Astrocyte of the spinal cord (primary cell): ENCODE data around the gene DTX2.

ENCODE experiments used
- DNase-seq: peaks from one replicate; pipeline ENCODE4 v3.0.0; 2011; ENCODE audit warnings: low read depth, low spot score
- H3K4me3 ChIP-seq: 2 replicates; pipeline ENCODE4 v1.5.1; 2011; ENCODE audit warnings: low read depth, mild to moderate bottlenecking, low read length, moderate library complexity
- CTCF ChIP-seq: IDR thresholded peaks from 2 replicates; pipeline ENCODE4 v1.5.1; 2012; ENCODE audit warnings: low read depth, mild to moderate bottlenecking, low read length, inconsistent platforms
- in situ Hi-C: cut with HindIII; loops from 2 replicates; pipeline ENCODE4 v1.10.0; 2017; ENCODE audit warnings: low sequenced_read_pairs

The DTX2 gene

GRCh38 chr7:76426246-76426645 is 35.3 kb upstream of the DTX2 start:
- DNase-seq = no peak
- no peak for TF ChIP-seq CTCF
- in situ Hi-C loops = no loop called here

GRCh38 chr7:76427635-76428034 is 33.9 kb upstream of the DTX2 start:
- in situ Hi-C loops = no loop called here
- no peak overlapping the region for H3K4me3 ChIP-seq
- DNase-seq = no peak
- TF ChIP-seq CTCF = no peak

More at GRCh38 chr7:76426246-76426645, 35.3 kb upstream of the DTX2 start:
- no peak overlapping the region for H3K4me3 ChIP-seq

GRCh38 chr7:76428149-76428823 is 33.2 kb upstream of the DTX2 start:
- no peak overlapping the region for H3K4me3 ChIP-seq
- TF ChIP-seq CTCF = no peak
- DNase-seq = no peak
- in situ Hi-C loops = no loop called here

GRCh38 chr7:76428868-76429805 is 32.4 kb upstream of the DTX2 start:
- DNase-seq = peak; percentile 16
- in situ Hi-C loops = no loop called here
- H3K4me3 ChIP-seq = no peak overlapping the region
- no peak for TF ChIP-seq CTCF

GRCh38 chr7:76430211-76430610 is 31.3 kb upstream of the DTX2 start:
- H3K4me3 ChIP-seq = no peak overlapping the region
- in situ Hi-C loops = no loop called here
- no peak for TF ChIP-seq CTCF
- DNase-seq = no peak

- in situ Hi-C loops = no loop called here
- DNase-seq = no peak
- H3K4me3 ChIP-seq = no peak overlapping the region
- no peak for TF ChIP-seq CTCF
Observed at GRCh38 chr7:76430836-76431235, 30.7 kb upstream of the DTX2 start.
